Endothelial cell of umbilical vein (primary cell): Measurements from ENCODE around the gene SLC26A8.

Source experiments
- CTCF ChIP-seq, 2 donors: IDR thresholded peaks; 1 replicate in 1 of 2; 2 replicates in 1 of 2; pipeline ENCODE4 v1.5.1; 2011; ENCODE audit warnings: low read length in 2 of 2, mild to moderate bottlenecking in 2 of 2, moderate library complexity in 2 of 2, control low read depth in 1 of 2, inconsistent platforms in 1 of 2, low read depth in 1 of 2; ENCODE audit not compliant: insufficient read depth in 1 of 2; ENCODE audit errors: extremely low read depth in 1 of 2
- EZH2 ChIP-seq: IDR thresholded peaks from 2 replicates; pipeline ENCODE4 v1.6.1; 2012; ENCODE audit warnings: borderline replicate concordance, low read depth, mild to moderate bottlenecking, moderate library complexity, low read length, inconsistent platforms; ENCODE audit not compliant: severe bottlenecking
- GATA2 ChIP-seq: IDR thresholded peaks from 2 replicates; pipeline ENCODE4 v1.7.0; 2011; ENCODE audit warnings: low read depth, mild to moderate bottlenecking, moderate library complexity, mixed read lengths, low read length; ENCODE audit not compliant: insufficient read length, insufficient read depth
- MAX ChIP-seq: IDR thresholded peaks from 2 replicates; pipeline ENCODE4 v1.6.1; 2011; ENCODE audit not compliant: insufficient read depth, insufficient read length
- POLR2A ChIP-seq: IDR thresholded peaks from 2 replicates; pipeline ENCODE4 v1.6.1; 2012; ENCODE audit warnings: low read depth, mild to moderate bottlenecking, control low read depth, low read length
- POLR2AphosphoS5 ChIP-seq: IDR thresholded peaks from 2 replicates; pipeline ENCODE4 v1.6.1; 2012; ENCODE audit warnings: low read depth, mild to moderate bottlenecking, control low read depth, low read length, moderate library complexity; ENCODE audit not compliant: insufficient read depth

- TF ChIP-seq MAX (no peak), CTCF (IDR thresholded peaks at IDR 0.05; ENCODE audit: extremely low read depth in 1 of 2, insufficient read depth in 1 of 2, low read depth in 1 of 2, low read length in 2 of 2) (no peak), EZH2 (no peak), POLR2A (no peak), POLR2AphosphoS5 (no peak), GATA2 (no peak)
Observed at GRCh38 chr6:36015666-36016065, 8.8 kb downstream of the SLC26A8 start.
